SU-DHL-6 (cell line): Measurements from ENCODE around the gene PLCB1.

Experiments
- H2AFZ ChIP-seq: fragments of 200-600 bp; sonication (generic); 2 replicates; pipeline ENCODE4 v1.6.1; 2014; ENCODE audit warnings: low read depth, mild to moderate bottlenecking, moderate library complexity, mixed read lengths, antibody characterized with exemption, low read length; ENCODE audit not compliant: severe bottlenecking
- H3F3A ChIP-seq: fragments of 200-600 bp; shearing (Covaris generic); 2 replicates; pipeline ENCODE4 v1.6.0; 2016; ENCODE audit warnings: antibody characterized with exemption, mild to moderate bottlenecking; ENCODE audit not compliant: insufficient read depth
- H3K27ac ChIP-seq: fragments of 200-600 bp; sonication (generic); 2 replicates; pipeline ENCODE4 v1.5.1; 2016; ENCODE audit warnings: low read depth, mild to moderate bottlenecking, low read length, moderate library complexity, mixed read lengths
- H3K27me3 ChIP-seq: fragments of 200-600 bp; sonication (generic), shearing (Covaris generic); 2 replicates; pipeline ENCODE4 v1.6.0; 2014; ENCODE audit warnings: mild to moderate bottlenecking, low read length
- H3K36me3 ChIP-seq: fragments of 200-600 bp; sonication (generic); 2 replicates; pipeline ENCODE4 v1.6.1; 2014; ENCODE audit warnings: mild to moderate bottlenecking, low read length, mixed read lengths
- H3K4me2 ChIP-seq: fragments of 300-600, 200-600 bp; shearing (Covaris generic), sonication (generic); 2 replicates; pipeline ENCODE4 v1.6.0; 2014; ENCODE audit warnings: low read length, low read depth, mild to moderate bottlenecking; ENCODE audit not compliant: poor library complexity, severe bottlenecking
- H3K4me3 ChIP-seq: fragments of 200-600 bp; sonication (generic); 2 replicates; pipeline ENCODE4 v1.5.1; 2014; ENCODE audit warnings: antibody characterized with exemption, low read length, mild to moderate bottlenecking, mixed read lengths; ENCODE audit not compliant: insufficient read depth, poor library complexity, severe bottlenecking
- H3K79me2 ChIP-seq: fragments of 200-600 bp; sonication (generic); 2 replicates; pipeline ENCODE4 v1.6.1; 2014; ENCODE audit warnings: mild to moderate bottlenecking, low read length, moderate library complexity; ENCODE audit not compliant: insufficient read depth
- H3K9ac ChIP-seq: fragments of 200-600 bp; sonication (generic); 2 replicates; pipeline ENCODE4 v1.7.0; 2014; ENCODE audit warnings: mild to moderate bottlenecking, low read length
- H3K9me2 ChIP-seq: fragments of 200-600 bp; sonication (generic); replicated peaks from 2 replicates; pipeline ENCODE4 v1.6.1; 2014; ENCODE audit warnings: low read length; ENCODE audit not compliant: insufficient read depth
- H3K9me3 ChIP-seq: fragments of 200-600 bp; sonication (generic); 2 replicates; pipeline ENCODE4 v1.6.1; 2014; ENCODE audit warnings: low read length, mixed read lengths; ENCODE audit not compliant: insufficient read depth
- H4K20me1 ChIP-seq: fragments of 200-600 bp; sonication (generic); 2 replicates; pipeline ENCODE4 v1.6.1; 2014; ENCODE audit warnings: low read depth, mild to moderate bottlenecking, antibody characterized with exemption, low read length, moderate library complexity, mixed read lengths
- EZH2phosphoT487 ChIP-seq: fragments of 200-600 bp; sonication (generic), shearing (Covaris generic); conservative IDR thresholded peaks from 2 replicates; pipeline ENCODE4 v1.6.1; 2018; ENCODE audit warnings: mild to moderate bottlenecking, antibody characterized with exemption, low read length, moderate library complexity, mixed read lengths
- TF ChIP-seq, protein P1 (sequence below): fragments of 200-600 bp; sonication (generic); IDR thresholded peaks from one replicate; pipeline ENCODE4 v1.5.1; 2017; ENCODE audit warnings: antibody characterized with exemption, mild to moderate bottlenecking, low read length, moderate library complexity; ENCODE audit not compliant: insufficient read depth, poor library complexity, severe bottlenecking

Gene PLCB1

DNA sequence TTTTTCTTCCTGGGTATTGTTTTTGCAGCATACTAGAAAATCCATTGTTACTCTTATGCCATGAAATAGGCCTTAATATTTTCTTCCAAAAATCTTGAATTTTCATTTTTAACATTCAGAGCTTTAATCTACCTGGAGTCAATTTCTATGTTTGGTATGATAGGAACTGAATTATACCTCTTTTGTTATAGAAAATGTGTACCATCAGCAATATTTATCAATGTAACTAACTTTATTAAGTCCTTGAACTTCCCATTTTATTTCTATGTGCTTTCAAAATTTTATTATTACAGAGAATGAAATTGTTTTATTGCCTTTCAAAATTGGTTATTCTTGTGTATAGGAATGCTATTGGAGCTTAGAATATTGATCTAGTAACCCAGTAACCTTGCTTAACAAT is 68.2 kb downstream of the PLCB1 start:
- no peak overlapping the region for H3K4me2 ChIP-seq
- no peaks in the 10 kb centered on the region for H3F3A ChIP-seq
- H2AFZ ChIP-seq, result no peak overlapping the region
- no peaks in the 10 kb centered on the region for H3K79me2 ChIP-seq
- H3K9ac ChIP-seq, result no peak overlapping the region
- H4K20me1 ChIP-seq, result no peaks in the 10 kb centered on the region
- no peaks in the 10 kb centered on the region for H3K36me3 ChIP-seq
- no peak overlapping the region for H3K4me3 ChIP-seq
- no peaks in the 10 kb centered on the region for H3K9me3 ChIP-seq
- H3K9me2 ChIP-seq, result no peaks in the 10 kb centered on the region
- H3K27me3 ChIP-seq, result no peaks in the 10 kb centered on the region
- H3K27ac ChIP-seq, result no peak overlapping the region
- no peak for TF ChIP-seq EZH2phosphoT487
- TF ChIP-seq, protein P1, sequence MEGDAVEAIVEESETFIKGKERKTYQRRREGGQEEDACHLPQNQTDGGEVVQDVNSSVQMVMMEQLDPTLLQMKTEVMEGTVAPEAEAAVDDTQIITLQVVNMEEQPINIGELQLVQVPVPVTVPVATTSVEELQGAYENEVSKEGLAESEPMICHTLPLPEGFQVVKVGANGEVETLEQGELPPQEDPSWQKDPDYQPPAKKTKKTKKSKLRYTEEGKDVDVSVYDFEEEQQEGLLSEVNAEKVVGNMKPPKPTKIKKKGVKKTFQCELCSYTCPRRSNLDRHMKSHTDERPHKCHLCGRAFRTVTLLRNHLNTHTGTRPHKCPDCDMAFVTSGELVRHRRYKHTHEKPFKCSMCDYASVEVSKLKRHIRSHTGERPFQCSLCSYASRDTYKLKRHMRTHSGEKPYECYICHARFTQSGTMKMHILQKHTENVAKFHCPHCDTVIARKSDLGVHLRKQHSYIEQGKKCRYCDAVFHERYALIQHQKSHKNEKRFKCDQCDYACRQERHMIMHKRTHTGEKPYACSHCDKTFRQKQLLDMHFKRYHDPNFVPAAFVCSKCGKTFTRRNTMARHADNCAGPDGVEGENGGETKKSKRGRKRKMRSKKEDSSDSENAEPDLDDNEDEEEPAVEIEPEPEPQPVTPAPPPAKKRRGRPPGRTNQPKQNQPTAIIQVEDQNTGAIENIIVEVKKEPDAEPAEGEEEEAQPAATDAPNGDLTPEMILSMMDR, result no peak

DNA sequence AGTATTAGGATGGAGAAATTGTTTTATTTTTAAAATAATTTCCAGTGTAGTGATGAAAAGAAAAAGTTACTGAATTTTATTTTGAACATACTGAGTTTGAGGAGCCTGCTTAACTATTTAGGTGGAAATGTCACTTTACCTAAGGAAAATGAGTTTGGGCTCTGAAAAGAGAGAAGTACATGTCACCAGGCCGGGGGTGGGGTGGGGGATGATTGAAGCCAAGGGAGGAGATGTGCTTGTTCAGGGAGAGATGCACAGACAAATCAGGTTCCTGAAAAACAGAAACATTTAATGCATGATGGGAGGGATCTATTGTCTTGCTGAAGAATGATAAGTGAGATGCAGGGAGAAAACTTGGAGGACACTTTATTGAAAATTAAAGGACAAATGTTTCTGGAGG is 71.3 kb downstream of the PLCB1 start:
- Histone ChIP-seq H3K9me2 (no peaks in the 10 kb centered on the region), H3K79me2 (no peaks in the 10 kb centered on the region), H3F3A (no peaks in the 10 kb centered on the region), H3K4me2 (no peak overlapping the region), H3K36me3 (no peaks in the 10 kb centered on the region), H4K20me1 (no peaks in the 10 kb centered on the region), H3K9ac (no peak overlapping the region), H3K9me3 (no peaks in the 10 kb centered on the region), H3K4me3 (no peak overlapping the region), H3K27me3 (no peaks in the 10 kb centered on the region), H3K27ac (no peak overlapping the region), H2AFZ (no peak overlapping the region)
- TF ChIP-seq EZH2phosphoT487, result no peak
- TF ChIP-seq, protein P1, result no peak

DNA sequence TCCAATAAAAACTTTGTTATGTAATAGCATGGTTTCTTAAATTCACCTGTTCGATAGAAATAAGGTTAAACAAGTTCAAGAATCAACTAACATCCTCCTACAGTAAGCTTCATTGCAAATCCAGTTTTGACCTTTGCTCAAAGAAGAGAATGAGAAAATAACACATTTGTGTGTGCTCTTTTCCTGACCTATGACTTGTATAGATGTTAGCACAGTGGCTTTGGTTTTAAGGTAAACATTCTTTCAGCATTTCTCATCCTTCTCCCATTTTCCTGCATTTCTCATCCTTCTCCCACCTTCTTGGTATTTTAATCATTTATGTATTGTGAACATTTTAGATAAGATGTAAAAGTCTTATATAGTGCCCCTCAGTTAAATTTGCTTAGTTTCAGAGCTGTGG is 73.9 kb downstream of the PLCB1 start:
- TF ChIP-seq, protein P1, result no peak
- TF ChIP-seq EZH2phosphoT487, result no peak
- no peak overlapping the region for H3K4me3 ChIP-seq
- no peaks in the 10 kb centered on the region for H3K9me2 ChIP-seq
- no peak overlapping the region for H3K4me2 ChIP-seq
- H3F3A ChIP-seq, result no peaks in the 10 kb centered on the region
- no peaks in the 10 kb centered on the region for H3K36me3 ChIP-seq
- H3K27me3 ChIP-seq, result no peaks in the 10 kb centered on the region
- no peaks in the 10 kb centered on the region for H4K20me1 ChIP-seq
- H3K9ac ChIP-seq, result no peak overlapping the region
- no peaks in the 10 kb centered on the region for H3K79me2 ChIP-seq
- no peak overlapping the region for H2AFZ ChIP-seq
- no peak overlapping the region for H3K27ac ChIP-seq
- no peaks in the 10 kb centered on the region for H3K9me3 ChIP-seq
